Nephron progenitor cell (in vitro differentiated cells): Measurements from ENCODE around the gene RNH1.

Experiments
- DNase-seq: peaks from one replicate; pipeline ENCODE4 v3.0.0; 2021
- H3K27ac Mint-ChIP-seq: 2 replicates; pipeline ENCODE4 v1.8.0; 2021; ENCODE audit warnings: mild to moderate bottlenecking, moderate library complexity, mixed read lengths
- H3K27me3 Mint-ChIP-seq: 2 replicates; pipeline ENCODE4 v1.8.0; 2021; ENCODE audit warnings: mild to moderate bottlenecking, low read depth, mixed read lengths; ENCODE audit not compliant: poor library complexity
- H3K36me3 Mint-ChIP-seq: 2 replicates; pipeline ENCODE4 v1.8.0; 2021; ENCODE audit warnings: low read depth, mixed read lengths
- H3K4me1 Mint-ChIP-seq: 2 replicates; pipeline ENCODE4 v1.8.0; 2021; ENCODE audit warnings: mixed read lengths
- H3K4me3 Mint-ChIP-seq: 2 replicates; pipeline ENCODE4 v1.8.0; 2021; ENCODE audit warnings: mild to moderate bottlenecking, moderate library complexity, mixed read lengths
- H3K9me3 Mint-ChIP-seq: 2 replicates; pipeline ENCODE4 v1.8.0; 2021; ENCODE audit warnings: mild to moderate bottlenecking, moderate library complexity, mixed read lengths
- TF ChIP-seq, protein P1 (sequence below): fragments of 200-600 bp; sonication (generic); IDR thresholded peaks from 2 replicates; pipeline ENCODE4 v1.5.0; 2021; ENCODE audit warnings: antibody characterized with exemption

The RNH1 gene

DNA sequence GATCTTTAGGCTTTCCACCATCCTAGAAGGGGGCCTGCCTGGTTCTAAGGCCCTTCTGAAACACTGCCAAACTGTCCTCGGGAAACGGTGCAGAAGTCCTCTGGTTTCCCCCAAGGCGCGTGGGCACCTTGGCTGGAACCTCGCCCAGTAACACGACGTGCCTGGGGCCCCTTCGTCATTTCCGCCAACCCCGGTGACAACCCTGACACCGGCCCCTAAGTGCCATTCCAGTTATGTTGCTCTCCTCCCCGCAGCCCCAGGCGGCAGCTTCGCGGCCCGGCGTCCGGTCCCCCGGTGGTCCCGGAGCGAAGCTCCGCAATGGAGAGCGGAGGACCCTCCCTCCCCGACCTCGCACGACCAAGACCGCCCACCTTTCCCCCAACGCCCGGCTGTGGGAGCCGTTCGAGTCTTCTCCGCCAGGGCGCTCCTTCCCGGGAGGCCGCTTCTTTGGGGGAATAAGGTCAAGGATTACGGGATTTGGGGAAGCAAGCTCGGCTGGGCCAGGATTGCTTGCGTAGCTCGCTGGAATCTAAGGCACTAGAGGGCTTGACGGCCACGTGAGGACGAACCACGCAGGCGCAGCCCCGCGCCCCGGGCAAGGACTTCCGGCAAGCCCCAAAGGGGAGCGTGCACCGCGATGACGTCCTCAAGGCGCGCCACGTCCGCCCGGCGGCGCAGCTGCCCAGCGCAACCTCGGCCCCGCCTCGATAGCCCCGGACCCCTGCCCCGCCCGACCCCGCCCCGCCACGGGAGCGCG lies 626 bp downstream of the RNH1 start:
- Mint-ChIP-seq H3K4me1 (peaks cover 19% of the 10 kb centered on the region), H3K36me3 (peaks cover 22% of the 10 kb centered on the region), H3K27me3 (no peaks in the 10 kb centered on the region), H3K27ac (peak overlapping the region; percentile 100), H3K9me3 (no peaks in the 10 kb centered on the region), H3K4me3 (peak overlapping the region; percentile 97)
- TF ChIP-seq, protein P1, sequence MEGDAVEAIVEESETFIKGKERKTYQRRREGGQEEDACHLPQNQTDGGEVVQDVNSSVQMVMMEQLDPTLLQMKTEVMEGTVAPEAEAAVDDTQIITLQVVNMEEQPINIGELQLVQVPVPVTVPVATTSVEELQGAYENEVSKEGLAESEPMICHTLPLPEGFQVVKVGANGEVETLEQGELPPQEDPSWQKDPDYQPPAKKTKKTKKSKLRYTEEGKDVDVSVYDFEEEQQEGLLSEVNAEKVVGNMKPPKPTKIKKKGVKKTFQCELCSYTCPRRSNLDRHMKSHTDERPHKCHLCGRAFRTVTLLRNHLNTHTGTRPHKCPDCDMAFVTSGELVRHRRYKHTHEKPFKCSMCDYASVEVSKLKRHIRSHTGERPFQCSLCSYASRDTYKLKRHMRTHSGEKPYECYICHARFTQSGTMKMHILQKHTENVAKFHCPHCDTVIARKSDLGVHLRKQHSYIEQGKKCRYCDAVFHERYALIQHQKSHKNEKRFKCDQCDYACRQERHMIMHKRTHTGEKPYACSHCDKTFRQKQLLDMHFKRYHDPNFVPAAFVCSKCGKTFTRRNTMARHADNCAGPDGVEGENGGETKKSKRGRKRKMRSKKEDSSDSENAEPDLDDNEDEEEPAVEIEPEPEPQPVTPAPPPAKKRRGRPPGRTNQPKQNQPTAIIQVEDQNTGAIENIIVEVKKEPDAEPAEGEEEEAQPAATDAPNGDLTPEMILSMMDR: no peak
- peak; percentile 98 for DNase-seq

DNA sequence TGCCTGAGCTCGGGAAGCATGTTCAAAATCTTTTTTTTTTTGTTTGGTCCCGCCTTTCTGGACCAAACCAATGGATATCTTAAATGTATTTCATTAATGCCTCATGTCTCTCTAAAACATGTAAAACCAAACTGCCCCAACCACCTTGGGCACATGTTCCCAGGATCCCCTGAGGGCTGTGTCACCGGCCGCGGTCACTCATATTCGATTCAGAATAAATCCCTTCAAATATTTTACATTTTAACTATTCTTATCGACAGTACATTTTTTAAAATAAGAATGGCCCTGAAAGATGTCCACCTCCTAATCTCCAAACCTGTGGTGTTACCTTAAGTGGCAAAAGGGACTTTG lies 2.1 kb downstream of the RNH1 start:
- Mint-ChIP-seq H3K27me3 (no peaks in the 10 kb centered on the region), H3K4me3 (peak overlapping the region; percentile 97)

DNA sequence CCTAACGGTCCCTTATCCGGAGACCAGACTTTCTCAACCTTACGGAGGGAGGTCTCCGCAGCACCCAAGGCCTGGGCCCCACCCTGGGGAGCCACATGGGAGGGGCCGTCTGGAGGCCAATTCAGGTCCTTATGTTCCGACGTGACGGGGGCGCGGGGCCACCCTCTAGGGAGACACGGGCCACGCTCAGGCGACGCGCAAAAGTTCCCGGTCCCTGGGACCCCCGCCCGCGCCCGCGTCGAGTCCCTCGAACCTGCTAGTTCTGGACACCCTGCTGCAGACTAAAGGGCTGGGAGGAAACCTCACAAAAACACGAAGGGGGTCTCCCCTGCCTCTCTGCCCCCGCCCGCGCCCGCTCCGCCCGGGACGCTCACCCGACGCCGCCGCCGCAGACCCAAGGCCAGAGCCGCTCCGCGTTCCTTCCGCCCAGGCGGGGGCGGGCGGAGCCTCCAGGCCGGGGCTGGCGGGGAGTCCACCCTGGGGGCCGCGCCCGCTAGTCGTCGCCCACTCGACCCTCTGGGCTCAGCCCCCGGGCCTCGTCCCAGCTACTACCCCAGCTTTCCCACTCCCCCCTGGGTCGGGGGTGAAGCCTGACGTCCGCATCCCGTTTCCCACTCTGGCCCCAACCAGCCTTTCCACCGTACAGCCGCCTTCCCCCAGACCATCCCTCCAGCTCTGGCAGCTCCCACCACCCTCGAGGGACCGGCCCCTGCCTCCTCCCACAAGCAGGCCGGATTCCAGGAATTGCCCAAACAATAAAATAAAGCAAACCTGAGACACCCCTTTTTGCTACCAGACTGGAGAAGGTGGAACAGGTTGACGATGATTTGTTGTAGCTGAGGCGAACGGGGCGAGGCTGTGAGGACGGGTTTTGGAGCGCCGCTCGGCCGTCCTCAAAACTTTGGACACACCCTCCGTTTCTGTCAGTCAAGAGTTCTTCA lies 2.7 kb downstream of the RNH1 start:
- Mint-ChIP-seq H3K9me3 (no peaks in the 10 kb centered on the region), H3K36me3 (peaks cover 9% of the 10 kb centered on the region), H3K27me3 (no peaks in the 10 kb centered on the region), H3K4me3 (peak overlapping the region; percentile 97), H3K4me1 (peaks cover 19% of the 10 kb centered on the region), H3K27ac (no peak overlapping the region)
- no peak for DNase-seq
- TF ChIP-seq, protein P1: no peak

More for the DNA sequence above, 2.1 kb downstream of the RNH1 start:
- peaks cover 19% of the 10 kb centered on the region for H3K4me1 Mint-ChIP-seq
- H3K9me3 Mint-ChIP-seq: no peaks in the 10 kb centered on the region
- H3K36me3 Mint-ChIP-seq: peaks cover 12% of the 10 kb centered on the region
- DNase-seq: no peak
- TF ChIP-seq, protein P1: no peak
- H3K27ac Mint-ChIP-seq: peak overlapping the region; percentile 48

DNA sequence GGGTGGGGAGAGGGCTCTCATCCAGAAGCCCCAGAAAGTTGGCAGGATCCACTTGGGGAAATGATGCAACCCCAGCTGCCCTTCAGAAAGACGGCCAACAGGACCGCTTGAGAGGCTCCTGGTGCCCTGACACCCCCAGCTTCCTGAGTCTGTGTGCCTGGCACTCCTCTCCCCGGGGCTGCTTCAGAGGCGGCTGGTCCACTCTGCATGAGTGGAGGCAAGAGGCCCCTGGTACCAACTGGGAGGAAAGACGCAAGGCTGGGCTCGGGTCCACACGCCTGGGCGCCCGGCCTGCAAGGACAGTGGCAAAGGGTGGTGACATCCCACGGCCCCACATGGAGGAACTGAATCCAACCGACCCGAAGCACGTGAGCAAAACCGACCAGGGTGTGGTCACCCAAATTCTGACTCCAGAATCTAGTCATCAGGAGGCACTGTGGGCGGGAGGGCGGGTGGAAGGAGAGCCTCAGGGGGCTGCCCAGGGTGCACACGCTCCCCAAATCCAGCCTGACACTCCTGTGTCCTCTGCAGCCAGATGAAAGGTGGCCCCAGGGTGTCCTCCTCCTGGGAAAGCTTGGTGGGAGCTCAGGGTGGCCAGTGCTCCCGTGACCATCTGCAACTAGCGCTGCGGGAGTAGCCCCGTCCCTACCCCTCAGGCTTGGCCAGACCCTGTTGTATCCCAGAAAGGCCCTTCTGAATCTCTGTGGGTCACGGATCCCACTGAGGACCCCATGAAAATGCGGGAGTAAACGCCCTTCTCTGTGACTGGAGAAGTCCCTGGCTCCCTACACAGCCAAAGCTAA lies 3.7 kb downstream of the RNH1 start:
- H3K4me3 Mint-ChIP-seq: no peak overlapping the region
- no peak for DNase-seq
- no peaks in the 10 kb centered on the region for H3K27me3 Mint-ChIP-seq
- TF ChIP-seq, protein P1: no peak
- H3K27ac Mint-ChIP-seq: no peak overlapping the region
- no peaks in the 10 kb centered on the region for H3K9me3 Mint-ChIP-seq
- peaks cover 19% of the 10 kb centered on the region for H3K4me1 Mint-ChIP-seq
- H3K36me3 Mint-ChIP-seq: peaks cover 11% of the 10 kb centered on the region

DNA sequence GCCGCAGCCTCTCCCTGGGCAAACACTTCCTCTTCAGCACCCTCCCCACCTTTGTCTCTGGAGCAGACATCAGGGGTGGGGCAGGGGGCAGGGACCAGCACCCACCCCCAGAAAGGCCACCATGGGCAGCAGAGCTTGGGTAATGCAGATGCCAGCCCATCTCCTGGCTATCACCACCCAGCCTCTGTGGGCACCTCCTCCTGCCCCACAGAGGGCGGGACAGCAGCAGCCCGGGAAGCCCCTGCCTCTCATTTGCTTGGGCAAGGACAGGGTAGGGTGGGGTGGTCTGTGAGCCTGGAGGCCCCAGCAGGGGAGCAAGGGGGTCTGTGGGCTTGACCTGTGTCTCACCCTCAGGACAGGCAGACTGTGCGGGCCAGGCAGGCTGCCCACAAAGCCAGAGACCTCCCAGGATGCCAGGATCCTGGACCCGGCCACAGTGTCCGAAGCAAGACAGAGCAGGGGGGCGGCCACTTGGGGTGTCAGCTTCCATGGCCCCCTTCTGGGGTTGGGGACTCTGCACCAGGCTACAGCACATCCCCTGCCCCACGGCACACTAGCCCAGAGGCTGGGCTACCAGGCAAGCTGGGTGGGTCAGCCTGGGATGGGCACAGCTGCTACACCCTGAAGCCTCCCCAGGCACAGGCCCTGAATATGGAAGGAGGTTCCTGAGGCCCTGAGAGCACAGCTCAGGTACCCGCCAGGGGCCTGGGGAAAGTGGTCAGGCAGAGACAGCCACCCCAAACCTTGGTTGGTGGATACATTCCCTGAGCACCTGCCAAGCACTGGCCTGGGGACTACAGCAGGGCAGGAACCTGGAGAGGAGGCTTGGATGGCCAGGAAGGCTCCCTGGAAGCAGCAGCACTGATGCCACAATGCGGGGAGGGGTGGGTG lies 4.5 kb downstream of the RNH1 start:
- TF ChIP-seq, protein P1: no peak
- Mint-ChIP-seq H3K27me3 (peaks cover 1% of the 10 kb centered on the region), H3K27ac (no peak overlapping the region), H3K4me1 (peaks cover 22% of the 10 kb centered on the region), H3K36me3 (peaks cover 20% of the 10 kb centered on the region), H3K9me3 (peaks cover 3% of the 10 kb centered on the region), H3K4me3 (no peak overlapping the region)
- no peak for DNase-seq
